Activated CD8-positive, alpha-beta memory T cell treated with anti-CD3 and anti-CD28 coated beads, Interleukin-2, amount 50 U/mL, for 24 hours (primary cell): ENCODE measurements around the gene FNDC3B.

Experiments
- DNase-seq: peaks from one replicate; pipeline ENCODE4 v3.0.0-alpha.2; 2020; ENCODE audit errors: extremely low read depth

The FNDC3B gene

GRCh38 chr3:172285844-172286243 lies 246.5 kb downstream of the FNDC3B start:
- no peak for DNase-seq

DNA sequence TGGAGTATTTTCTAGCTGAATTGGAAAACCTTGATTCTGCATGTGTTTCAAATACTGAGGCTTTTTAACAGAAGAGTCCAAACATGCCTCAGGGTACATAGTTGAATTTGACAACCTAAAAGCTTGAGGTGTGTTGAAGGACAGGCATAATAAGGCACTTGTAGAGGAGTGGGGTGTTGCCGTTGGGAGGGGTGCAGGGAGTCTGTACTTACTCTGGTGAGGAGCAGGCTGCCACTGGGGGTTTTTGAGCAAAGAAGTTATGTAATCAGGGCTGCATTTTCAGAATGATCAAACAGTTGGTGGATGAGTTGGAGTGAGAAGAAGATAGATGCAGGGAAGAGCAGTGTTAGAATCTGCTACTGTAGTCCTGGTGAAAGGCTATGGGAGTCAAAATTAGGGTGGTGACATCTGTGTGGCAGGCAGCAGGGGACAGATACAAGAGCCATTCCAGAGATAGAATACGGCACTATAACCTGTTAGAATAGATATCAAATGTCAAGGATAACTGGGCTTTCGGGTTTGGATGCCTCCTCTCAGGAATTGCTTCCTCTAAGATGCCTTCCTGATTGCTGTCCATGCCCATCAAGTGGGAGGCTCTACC lies 247.3 kb downstream of the FNDC3B start:
- DNase-seq, result no peak

GRCh38 chr3:172287937-172288477 lies 248.6 kb downstream of the FNDC3B start:
- no peak for DNase-seq

- no peak for DNase-seq
Measured at GRCh38 chr3:172288651-172289050, 249.3 kb downstream of the FNDC3B start.

DNA sequence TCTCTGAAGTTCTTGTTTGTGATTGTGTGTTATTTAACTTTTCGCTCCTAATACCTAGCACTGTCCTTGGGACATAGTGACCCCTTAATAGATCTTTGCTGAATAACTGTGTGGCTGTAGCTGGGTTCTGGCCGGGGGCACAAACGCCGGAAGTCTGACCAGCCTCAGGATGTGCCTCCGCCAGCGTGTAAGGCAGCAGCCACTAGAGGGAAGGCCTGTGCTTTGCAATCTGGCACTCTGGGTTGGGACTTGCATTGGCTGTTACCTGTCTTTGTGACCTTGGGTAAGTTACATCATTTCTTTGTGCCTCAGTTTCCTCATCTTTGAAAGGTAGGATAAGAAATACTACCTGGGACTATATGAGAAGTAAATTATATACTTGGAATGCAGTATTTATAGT lies 250.2 kb downstream of the FNDC3B start:
- DNase-seq, result no peak

GRCh38 chr3:172290457-172290856 lies 251.1 kb downstream of the FNDC3B start:
- DNase-seq, result no peak

GRCh38 chr3:172291650-172292049 lies 252.3 kb downstream of the FNDC3B start:
- no peak for DNase-seq

DNA sequence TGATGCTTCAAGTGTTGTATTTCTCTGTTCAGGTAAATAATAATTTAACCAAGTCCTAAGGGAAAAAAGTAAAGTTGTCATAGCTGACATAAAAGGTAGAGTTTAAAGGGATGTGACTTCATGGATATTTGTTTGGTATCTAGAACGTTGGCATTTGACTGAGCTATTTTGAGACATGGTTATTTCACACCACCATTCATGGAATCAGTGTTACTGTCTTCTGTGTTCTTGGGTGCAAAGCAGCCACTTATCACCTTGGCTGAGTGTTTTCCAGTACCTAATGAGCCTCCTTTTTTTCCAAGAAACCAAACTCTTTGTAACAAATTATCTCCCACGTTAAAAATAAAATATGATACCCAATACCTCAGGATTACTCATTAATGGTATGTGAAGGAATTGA lies 253.0 kb downstream of the FNDC3B start:
- DNase-seq, result no peak

- no peak for DNase-seq
Measured at GRCh38 chr3:172293093-172293492, 253.7 kb downstream of the FNDC3B start.

- no peak for DNase-seq
Measured at GRCh38 chr3:172294223-172294806, 254.9 kb downstream of the FNDC3B start.

DNA sequence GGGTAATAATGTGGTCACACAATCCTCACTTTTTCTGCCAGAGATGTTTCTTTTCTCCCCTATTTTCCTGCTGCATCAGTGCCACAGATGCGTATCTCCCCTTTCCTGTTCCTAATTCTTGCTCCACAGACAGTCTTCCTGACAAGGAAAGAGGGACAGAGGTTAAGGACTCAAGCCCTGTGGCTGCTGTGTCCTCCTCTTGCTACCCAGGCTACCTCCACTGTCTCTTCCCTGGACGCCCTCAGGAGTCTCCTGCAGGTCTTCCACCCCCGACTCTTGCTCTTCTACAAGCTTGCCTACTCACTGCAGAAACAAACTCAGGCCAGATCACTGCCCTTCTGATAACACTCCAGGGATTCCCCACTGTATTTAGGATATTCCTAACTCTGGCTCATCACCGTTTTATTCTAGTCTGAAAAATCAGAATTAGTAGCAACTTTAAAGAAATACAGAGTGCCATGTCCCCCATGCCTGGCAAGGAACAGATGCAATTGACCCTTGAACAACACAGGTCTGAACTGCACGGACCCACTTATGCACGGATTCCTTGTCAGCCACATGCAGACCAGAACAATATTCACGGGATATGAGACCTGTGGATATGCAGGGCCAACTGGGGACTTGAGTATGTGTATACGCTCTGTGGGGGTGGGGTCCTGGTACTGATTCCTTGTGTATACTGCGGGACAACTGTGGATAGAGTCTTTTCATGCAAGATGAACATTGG lies 257.0 kb downstream of the FNDC3B start:
- no peak for DNase-seq

DNA sequence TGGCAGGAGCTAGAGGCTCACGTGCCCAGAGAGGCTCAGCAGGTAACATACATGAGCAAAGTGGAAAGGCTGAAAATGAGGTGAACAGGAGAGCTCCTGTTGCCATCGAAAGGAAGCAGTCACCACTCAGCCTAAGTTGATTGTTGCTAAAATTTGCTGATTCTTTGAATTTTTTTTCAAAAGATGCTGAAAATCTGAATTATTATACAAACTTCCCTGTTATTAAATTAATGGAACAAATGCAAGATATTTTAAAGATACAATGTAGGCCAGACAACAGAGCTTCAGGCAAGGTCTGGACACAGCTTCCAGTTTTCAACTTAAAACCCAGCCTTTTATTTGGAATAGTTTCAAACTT lies 257.6 kb downstream of the FNDC3B start:
- no peak for DNase-seq

GRCh38 chr3:172298247-172298646 lies 258.9 kb downstream of the FNDC3B start:
- no peak for DNase-seq

GRCh38 chr3:172300187-172300586 lies 260.8 kb downstream of the FNDC3B start:
- DNase-seq, result no peak

GRCh38 chr3:172300862-172301261 lies 261.5 kb downstream of the FNDC3B start:
- no peak for DNase-seq

DNA sequence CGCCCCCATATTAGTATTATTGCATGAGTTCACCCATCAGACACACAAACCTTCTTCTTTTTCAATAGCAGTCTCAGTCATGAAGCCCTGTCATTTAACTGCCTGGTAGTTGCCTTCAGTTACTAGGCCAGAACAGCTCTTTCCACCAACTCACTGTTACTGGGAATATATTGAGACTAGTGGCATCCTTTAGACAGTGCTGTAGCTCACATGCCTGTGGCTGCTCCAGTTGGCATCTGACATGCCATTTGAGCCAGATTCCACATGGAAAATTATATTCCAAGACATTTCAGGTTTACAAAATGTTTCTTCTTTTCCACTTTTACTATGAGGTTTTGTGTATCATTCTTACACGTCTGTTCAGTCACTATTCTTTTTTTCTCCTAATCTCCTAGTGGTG lies 262.8 kb downstream of the FNDC3B start:
- DNase-seq, result no peak

GRCh38 chr3:172303181-172303580 lies 263.8 kb downstream of the FNDC3B start:
- no peak for DNase-seq

GRCh38 chr3:172303941-172304558 lies 264.7 kb downstream of the FNDC3B start:
- DNase-seq, result no peak

DNA sequence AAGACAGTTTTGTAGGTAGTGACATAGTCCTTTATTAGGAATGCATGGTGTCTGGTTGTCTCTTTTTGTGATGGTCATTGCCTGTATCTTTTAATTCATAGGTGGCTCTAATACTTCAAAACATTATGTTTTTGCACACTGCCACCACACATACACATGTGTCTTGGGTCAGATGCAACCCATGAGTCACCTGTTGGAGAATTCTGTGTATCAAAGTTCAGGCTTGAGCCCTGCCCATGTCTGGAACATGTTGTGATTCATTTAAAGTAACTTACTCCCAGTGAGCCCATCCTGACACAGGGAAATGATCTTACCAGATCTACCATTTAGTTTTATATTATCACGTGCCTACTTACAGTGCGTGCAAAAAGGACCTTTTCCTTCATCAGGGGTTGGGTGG lies 266.2 kb downstream of the FNDC3B start:
- DNase-seq, result no peak

DNA sequence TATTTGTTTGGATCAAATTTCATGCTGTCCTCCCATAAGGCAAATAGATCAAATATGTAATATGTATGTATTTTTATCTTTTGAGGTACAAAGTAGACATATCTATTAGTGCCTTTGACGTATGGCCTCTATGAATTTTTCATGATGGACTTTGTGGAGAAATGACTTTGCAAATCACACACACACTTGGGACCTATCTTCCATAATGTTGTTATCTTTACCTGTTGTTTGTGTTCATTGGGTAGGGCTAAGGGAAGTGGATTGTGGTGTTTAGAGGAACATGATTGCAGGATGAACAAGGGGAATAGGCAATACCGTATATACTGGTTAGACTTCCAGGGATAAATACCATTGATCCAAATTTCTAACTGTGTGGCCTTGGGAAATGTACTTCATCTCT lies 266.6 kb downstream of the FNDC3B start:
- no peak for DNase-seq

DNA sequence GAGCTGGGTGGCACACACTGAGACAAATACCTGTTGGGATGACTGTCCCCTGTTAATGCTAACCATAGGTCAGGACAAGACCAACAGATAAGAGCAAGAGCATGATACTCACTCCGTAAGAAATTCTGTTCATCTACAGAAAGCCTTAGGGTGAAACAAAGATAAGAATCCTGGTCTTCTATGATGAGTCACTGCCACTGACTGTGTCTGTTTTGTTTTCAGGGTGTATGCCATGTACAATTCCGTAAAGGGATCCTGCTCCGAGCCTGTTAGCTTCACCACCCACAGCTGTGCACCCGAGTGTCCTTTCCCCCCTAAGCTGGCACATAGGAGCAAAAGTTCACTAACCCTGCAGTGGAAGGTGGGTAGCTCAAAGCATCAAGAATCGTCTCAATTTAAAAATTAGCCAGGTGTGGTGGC lies 267.8 kb downstream of the FNDC3B start:
- DNase-seq, result no peak

- no peak for DNase-seq
Measured at GRCh38 chr3:172309059-172309458, 269.7 kb downstream of the FNDC3B start.
